GM23338 (cell line): Measurements from ENCODE around the gene HNRNPK. TPM values are rescaled to one million over a fixed set of nuclear protein-coding genes. Genes with fewer than 3 reads are reported as not detected.

ENCODE experiments used
- ATAC-seq: fragments of 200-7000 bp; cut with Tn5 transposase; 3 replicates; pipeline ENCODE4 v1.9.1; 2020
- DNase-seq: peaks from one replicate; pipeline ENCODE4 v3.0.0-alpha.2; 2015; ENCODE audit warnings: low spot score
- H2AFZ ChIP-seq: fragments of 200-600 bp; sonication (generic); 2 replicates; pipeline ENCODE4 v1.8.0; 2016; ENCODE audit warnings: antibody characterized with exemption, mild to moderate bottlenecking, moderate library complexity
- H3F3A ChIP-seq: fragments of 200-600 bp; sonication (generic); replicated peaks from 2 replicates; pipeline ENCODE4 v1.8.0; 2017; ENCODE audit warnings: antibody characterized with exemption, mixed run types, low read depth
- H3K27ac ChIP-seq: fragments of 200-600 bp; sonication (generic); 2 replicates; pipeline ENCODE4 v1.6.1; 2016; ENCODE audit warnings: low read depth
- H3K27me3 ChIP-seq: fragments of 200-600 bp; sonication (generic); 2 replicates; pipeline ENCODE4 v1.8.0; 2016; ENCODE audit warnings: mild to moderate bottlenecking, mixed run types, moderate library complexity; ENCODE audit not compliant: insufficient read depth
- H3K36me3 ChIP-seq: fragments of 200-600 bp; sonication (generic); 2 replicates; pipeline ENCODE4 v1.8.0; 2016; ENCODE audit warnings: mild to moderate bottlenecking; ENCODE audit not compliant: insufficient read depth
- H3K4me1 ChIP-seq: fragments of 200-600 bp; sonication (generic); 2 replicates; pipeline ENCODE4 v1.8.0; 2016; ENCODE audit warnings: mild to moderate bottlenecking, moderate library complexity; ENCODE audit not compliant: insufficient read depth
- H3K4me2 ChIP-seq: fragments of 200-600 bp; sonication (generic); 2 replicates; pipeline ENCODE4 v1.7.1; 2017; ENCODE audit warnings: mixed run types
- H3K4me3 ChIP-seq: fragments of 200-600 bp; sonication (generic); 2 replicates; pipeline ENCODE4 v1.6.1; 2016; ENCODE audit warnings: mixed run types
- H3K79me2 ChIP-seq: fragments of 200-600 bp; sonication (generic); replicated peaks from 2 replicates; pipeline ENCODE4 v1.8.0; 2017; ENCODE audit warnings: mild to moderate bottlenecking; ENCODE audit not compliant: insufficient read depth
- H3K9me2 ChIP-seq: fragments of 200-600 bp; sonication (generic); 2 replicates; pipeline ENCODE4 v1.8.0; 2017; ENCODE audit not compliant: insufficient read depth
- H4K20me1 ChIP-seq: fragments of 200-600 bp; sonication (generic); replicated peaks from 2 replicates; pipeline ENCODE4 v1.8.0; 2017; ENCODE audit warnings: mild to moderate bottlenecking; ENCODE audit not compliant: insufficient read depth
- H3K27ac Mint-ChIP-seq: 2 replicates; pipeline ENCODE4 v1.8.0; 2020; ENCODE audit warnings: inconsistent platforms, mild to moderate bottlenecking, moderate library complexity, mixed read lengths
- H3K27me3 Mint-ChIP-seq: 3 replicates; pipeline ENCODE4 v1.8.0; 2022; ENCODE audit warnings: low read depth, mild to moderate bottlenecking, moderate library complexity, mixed read lengths, inconsistent platforms; ENCODE audit not compliant: insufficient read depth, poor library complexity
- H3K36me3 Mint-ChIP-seq: 3 replicates; pipeline ENCODE4 v1.8.0; 2021; ENCODE audit warnings: low read depth, mild to moderate bottlenecking, inconsistent platforms, moderate library complexity, mixed read lengths
- H3K4me1 Mint-ChIP-seq: 3 replicates; pipeline ENCODE4 v1.8.0; 2020; ENCODE audit warnings: mild to moderate bottlenecking, inconsistent platforms, mixed read lengths
- H3K4me3 Mint-ChIP-seq: 3 replicates; pipeline ENCODE4 v1.8.0; 2021; ENCODE audit warnings: moderate library complexity, mild to moderate bottlenecking, inconsistent platforms, mixed read lengths
- H3K9me3 Mint-ChIP-seq: 3 replicates; pipeline ENCODE4 v1.8.0; 2020; ENCODE audit warnings: moderate library complexity, mild to moderate bottlenecking, inconsistent platforms, mixed read lengths
- CREB1 ChIP-seq: fragments of 250-450 bp; sonication (Bioruptor Pico); IDR thresholded peaks from 2 replicates; pipeline ENCODE4 v1.5.0; 2020; ENCODE audit warnings: low read depth, mild to moderate bottlenecking, moderate library complexity
- CTCF ChIP-seq, 2 experiments: fragments of 200-600 bp in 1 of 2; sonication (generic) in 1 of 2; conservative IDR thresholded peaks; 2 replicates each; pipeline versions ENCODE4 v1.5.1 to v1.6.1; 2016 to 2017; ENCODE audit warnings: antibody characterized with exemption in 2 of 2, low read depth in 2 of 2, mild to moderate bottlenecking in 2 of 2, moderate library complexity in 1 of 2
- ETS1 ChIP-seq: IDR thresholded peaks from 2 replicates; pipeline ENCODE4 v1.6.1; 2016; ENCODE audit warnings: antibody characterized with exemption
- EZH2 ChIP-seq: fragments of 200-600 bp; sonication (generic); IDR thresholded peaks from one replicate; pipeline ENCODE4 v1.8.0; 2017; ENCODE audit warnings: antibody characterized with exemption, mild to moderate bottlenecking, low read depth; ENCODE audit not compliant: unreplicated experiment
- EZH2phosphoT487 ChIP-seq: fragments of 200-600 bp; sonication (generic); IDR thresholded peaks from one replicate; pipeline ENCODE4 v1.8.1; 2018; ENCODE audit warnings: antibody characterized with exemption; ENCODE audit not compliant: unreplicated experiment
- JUNB ChIP-seq: IDR thresholded peaks from one replicate; pipeline ENCODE4 v1.6.1; 2016; ENCODE audit warnings: antibody characterized with exemption; ENCODE audit not compliant: unreplicated experiment
- NANOG ChIP-seq: IDR thresholded peaks from 2 replicates; pipeline ENCODE4 v1.6.1; 2016; ENCODE audit warnings: antibody characterized with exemption, borderline replicate concordance
- POLR2AphosphoS5 ChIP-seq: IDR thresholded peaks from 2 replicates; pipeline ENCODE4 v1.6.1; 2016; ENCODE audit warnings: antibody characterized with exemption, low read depth
- REST ChIP-seq: IDR thresholded peaks from one replicate; pipeline ENCODE4 v1.6.1; 2018; ENCODE audit warnings: antibody characterized with exemption; ENCODE audit not compliant: unreplicated experiment
- STAT1 ChIP-seq: IDR thresholded peaks from one replicate; pipeline ENCODE4 v1.6.1; 2016; ENCODE audit warnings: antibody characterized with exemption; ENCODE audit not compliant: unreplicated experiment
- ZNF114 ChIP-seq: fragments of 250-450 bp; sonication (Bioruptor Pico); IDR thresholded peaks from 2 replicates; pipeline ENCODE4 v1.5.0; 2020; ENCODE audit warnings: mild to moderate bottlenecking, moderate library complexity
- ZNF331 ChIP-seq: fragments of 250-450 bp; sonication (Bioruptor Pico); IDR thresholded peaks from 2 replicates; pipeline ENCODE4 v1.5.0; 2020; ENCODE audit warnings: low read depth, mild to moderate bottlenecking, moderate library complexity
- ZNF462 ChIP-seq: fragments of 250-450 bp; sonication (Bioruptor Pico); IDR thresholded peaks from 2 replicates; pipeline ENCODE4 v1.5.0; 2020; ENCODE audit warnings: mild to moderate bottlenecking, moderate library complexity
- polyA plus RNA-seq: library from polyadenylated mRNA; unstranded; fragments of >200 nt; fragmentation: Nextera tagmentation; extraction: Ambion mirVana; gene quantifications from 2 replicates; pipeline ENCODE4 v1.2.1, GENCODE V29; 2016
- total RNA-seq: library from RNA; depleted of rRNA; stranded (reverse); fragments of >200 nt; shearing (Covaris generic); gene quantifications from 2 replicates; pipeline ENCODE4 v1.2.3, GENCODE V29; 2014

The HNRNPK gene
- total and polyA plus RNA-seq, 2 experiments from 2014 or later: 417 to 1,083 TPM

GRCh38 chr9:83977196-83977595 is 2.8 kb downstream of the HNRNPK start:
- no peaks in the 10 kb centered on the region for H3K9me2 ChIP-seq
- H3K4me3 ChIP-seq: peak overlapping the region; percentile 83
- H3F3A ChIP-seq: peaks cover 32% of the 10 kb centered on the region
- no peaks in the 10 kb centered on the region for H3K27me3 ChIP-seq
- H3K27me3 Mint-ChIP-seq: peaks cover 23% of the 10 kb centered on the region
- H3K9me3 Mint-ChIP-seq: no peaks in the 10 kb centered on the region; the same call in 2 of the 3 replicates
- H2AFZ ChIP-seq: no peak overlapping the region
- peaks cover 92% of the 10 kb centered on the region for H3K79me2 ChIP-seq
- H4K20me1 ChIP-seq: peaks cover 66% of the 10 kb centered on the region
- peak overlapping the region; percentile 95 for H3K4me3 Mint-ChIP-seq
- H3K4me1 Mint-ChIP-seq: peaks cover 33% of the 10 kb centered on the region
- peak overlapping the region; percentile 4; the same call in 1 of the 2 replicates for H3K27ac ChIP-seq
- H3K4me1 ChIP-seq: peaks cover 20% of the 10 kb centered on the region
- peaks cover 76% of the 10 kb centered on the region for H3K36me3 Mint-ChIP-seq
- no peak for DNase-seq
- peak overlapping the region; percentile 86 for H3K4me2 ChIP-seq
- H3K27ac Mint-ChIP-seq: peak overlapping the region; percentile 47; the same call in 1 of the 2 replicates
- peaks cover 59% of the 10 kb centered on the region for H3K36me3 ChIP-seq
- TF ChIP-seq STAT1: no peak
- TF ChIP-seq POLR2AphosphoS5: no peak
- TF ChIP-seq EZH2: no peak
- TF ChIP-seq ZNF462 (CRISPR knock-in tag): no peak
- TF ChIP-seq ETS1: no peak
- TF ChIP-seq CREB1: no peak
- TF ChIP-seq ZNF331 (CRISPR knock-in tag): no peak
- no peak for TF ChIP-seq NANOG
- no peak for TF ChIP-seq ZNF114 (CRISPR knock-in tag)
- TF ChIP-seq REST: no peak
- no peak for TF ChIP-seq CTCF (conservative IDR thresholded peaks at IDR 0.05; ENCODE audit: low read depth in 2 of 2)
- no peak for TF ChIP-seq JUNB
- no peak for TF ChIP-seq EZH2phosphoT487
- no peak for ATAC-seq
